Heart right ventricle (tissue), 16 donors: Measurements from ENCODE around the gene RAB3D. TPM values are rescaled to one million over a fixed set of nuclear protein-coding genes. Genes with fewer than 3 reads are reported as not detected.

Source experiments
- ATAC-seq, 8 donors: fragments of 200-7000 bp; cut with Tn5 transposase; one replicate each; pipeline ENCODE4 v1.9.1; 2020; ENCODE audit warnings: mild to moderate bottlenecking in 8 of 8, moderate library complexity in 8 of 8, moderate number of reproducible peaks in 1 of 8
- DNase-seq, 2 donors: peaks; one replicate each; pipeline ENCODE4 v3.0.0-alpha.2; 2020
- H3K27ac ChIP-seq, 10 donors: fragments of 200-600 bp; sonication (generic) in 2 of 10; one replicate each; pipeline versions ENCODE4 v1.5.0 to v1.8.0; 2020 to 2022; ENCODE audit warnings: mild to moderate bottlenecking in 3 of 10
- H3K27me3 ChIP-seq, 7 donors: fragments of 200-600 bp; one replicate each; pipeline ENCODE4 v1.8.0; 2021 to 2022; ENCODE audit warnings: mild to moderate bottlenecking in 2 of 7
- H3K36me3 ChIP-seq, 9 donors: fragments of 200-600 bp; sonication (generic) in 1 of 9; one replicate each; pipeline versions ENCODE4 v1.5.0 to v1.8.0; 2020 to 2022; ENCODE audit warnings: mild to moderate bottlenecking in 2 of 9
- H3K4me1 ChIP-seq, 9 donors: fragments of 200-600 bp; sonication (generic) in 1 of 9; one replicate each; pipeline versions ENCODE4 v1.5.0 to v1.8.0; 2020 to 2022; ENCODE audit warnings: mild to moderate bottlenecking in 4 of 9
- H3K4me3 ChIP-seq, 10 donors: fragments of 200-600 bp; sonication (generic) in 2 of 10; one replicate each; pipeline versions ENCODE4 v1.5.0 to v1.8.0; 2020 to 2022; ENCODE audit warnings: mild to moderate bottlenecking in 7 of 10, moderate library complexity in 2 of 10
- H3K9me3 ChIP-seq, 11 donors: fragments of 200-600 bp in 10 of 11; sonication (generic) in 2 of 11; one replicate each; pipeline versions ENCODE4 v1.5.0 to v1.8.0; 2013 to 2022; ENCODE audit warnings: mild to moderate bottlenecking in 2 of 11, control low read depth in 1 of 11, moderate library complexity in 1 of 11
- CTCF ChIP-seq, 9 donors: fragments of 200-600 bp; sonication (generic) in 2 of 9; IDR thresholded peaks; one replicate each; pipeline versions ENCODE4 v1.5.0 to v1.8.0; 2021 to 2022; ENCODE audit warnings: antibody characterized with exemption in 9 of 9, mild to moderate bottlenecking in 5 of 9, moderate library complexity in 1 of 9
- WGBS, 2 donors: extraction: QIAGEN DNeasy Blood & Tissue Kit; methylation state at CpG; one replicate each; pipeline ENCODE4 v1.1.7; 2013; ENCODE audit warnings: inconsistent platforms in 1 of 2; 5-methylcytosine and 5-hydroxymethylcytosine counted together
- intact Hi-C, 10 donors: fragments of 100-400 bp; cut with DNase I; formaldehyde crosslinking; loops; one replicate each; pipeline versions ENCODE4 v1.11.1 to v1.14.2; 2022
- polyA plus RNA-seq, 2 donors: library from polyadenylated mRNA; stranded (reverse); fragments of 200-250 nt; gene quantifications; one replicate each; pipeline ENCODE4 v1.2.3, GENCODE V29; 2013
- total RNA-seq, 10 donors: library from RNA; stranded (reverse); fragmentation: NEBNext Ultra II Directional in 3 of 10; extraction: Animal tissue kit (Norgen Biotek cat#: 25700) in 3 of 10; gene quantifications; one replicate each; pipeline versions ENCODE4 v1.2.1 to v1.2.4, GENCODE V29; 2021 to 2023
- donor health status: Arrhythmogenic right ventricular cardiomyopathy.
- donor health status: ischemic (EF 13 %, LVEDD 7.1; RV severe dilation, severe dysfunction).
- donor health status: healthy with polysubstance abuse.
- donor health status: DM: no; HTN: yes; CAD: no.
- donor health status: DM: no; HTN: no; CAD: no.
- donor health status: ischemic (EF 25% LVEDD 6.9; RV normal size, moderate dysfunction).
- donor health status: ischemic (EF 25% LVEDD 5.7; RV mildly dilated, moderate dysfunction).
- donor health status: healthy.
- donor health status: DM: yes; HTN: yes; CAD: no.
- donor health status: Ischemic cardiomyopathy.
- donor health status: ischemic (EF 35%, LVEDD 5.7; RV mildly dilated, moderate dysfunction).
- donor health status: nonischemic (EF 11% LVEDD 7.7; RV severe dilation, severe dysfunction).
- donor health status: DM: yes; HTN: yes; CAD: no.
- donor health status: PGD.
- donor health status: ischemic (EF 29% LVEDD 5.4; RV normal size, mild dysfunction).
- donor health status: nonischemic (EF 23%, LVEDD 6.1; RV moderate dilation, normal function).

The RAB3D gene
- total and polyA plus RNA-seq, 12 donors, result 2.7 to 11.6 (median 6.0) TPM

- H3K27ac ChIP-seq, result no peak overlapping the region
- TF ChIP-seq CTCF (IDR thresholded peaks at IDR 0.05), result no peak
- WGBS, 2 donors, result 96 to 99% methylated on average over 5 of the region's 5 CpGs
- intact Hi-C loops, result no loop called here
- no peak for DNase-seq
- H3K9me3 ChIP-seq, result no peaks in the 10 kb centered on the region
- H3K27me3 ChIP-seq, result no peaks in the 10 kb centered on the region
- peaks cover 0 to 11% (median 0%) of the 10 kb centered on the region in 9 donors for H3K4me1 ChIP-seq
- H3K36me3 ChIP-seq, result peaks cover 0 to 97% (median 30%) of the 10 kb centered on the region in 9 donors
- H3K4me3 ChIP-seq, result no peak overlapping the region
- no peak for ATAC-seq
Observed at GRCh38 chr19:11332822-11333221, 6.6 kb downstream of the RAB3D start.

GRCh38 chr19:11331502-11331901 is 8.0 kb downstream of the RAB3D start:
- Histone ChIP-seq H3K4me1 (no peaks in the 10 kb centered on the region), H3K27me3 (no peaks in the 10 kb centered on the region), H3K27ac (no peak overlapping the region), H3K36me3 (peaks cover 0 to 100% (median 39%) of the 10 kb centered on the region in 9 donors), H3K9me3 (no peaks in the 10 kb centered on the region), H3K4me3 (no peak overlapping the region)
- DNase-seq (no peak), ATAC-seq (no peak)
- WGBS, 2 donors, result 83 to 94% methylated on average over 4 of the region's 4 CpGs
- no peak for TF ChIP-seq CTCF (IDR thresholded peaks at IDR 0.05)
- intact Hi-C loops, result no loop called here

GRCh38 chr19:11330127-11330526 is 9.3 kb downstream of the RAB3D start:
- DNase-seq (no peak), ATAC-seq (no peak)
- no peak for TF ChIP-seq CTCF (IDR thresholded peaks at IDR 0.05)
- Histone ChIP-seq H3K27me3 (no peaks in the 10 kb centered on the region), H3K36me3 (peaks cover 0 to 100% (median 30%) of the 10 kb centered on the region in 9 donors), H3K4me3 (no peak overlapping the region), H3K4me1 (peaks cover 0 to 8% (median 0%) of the 10 kb centered on the region in 9 donors), H3K27ac (no peak overlapping the region), H3K9me3 (no peaks in the 10 kb centered on the region)
- intact Hi-C loops, result no loop called here
- WGBS, 2 donors, result 84 to 87% methylated on average over 4 of the region's 4 CpGs

- H3K27ac ChIP-seq, result peak overlapping the region in 2 of 10 donors; percentile 80 to 84
- no peak for ATAC-seq
- intact Hi-C loops, result no loop called here
Observed at GRCh38 chr19:11325544-11325943, 13.9 kb downstream of the RAB3D start.

More at GRCh38 chr19:11325544-11325943, 13.9 kb downstream of the RAB3D start:
- H3K4me1 ChIP-seq, result peaks cover 0 to 53% (median 20%) of the 10 kb centered on the region in 9 donors
- no peaks in the 10 kb centered on the region for H3K9me3 ChIP-seq
- H3K27me3 ChIP-seq, result no peaks in the 10 kb centered on the region
- DNase-seq, result no peak
- TF ChIP-seq CTCF (IDR thresholded peaks at IDR 0.05), result no peak
- no peak overlapping the region for H3K4me3 ChIP-seq
- H3K36me3 ChIP-seq, result peaks cover 0 to 58% (median 16%) of the 10 kb centered on the region in 9 donors
- WGBS, 2 donors, result 89 to 90% methylated on average over 7 of the region's 7 CpGs
